Regular cardiac myocyte (primary cell): ENCODE results near the gene SKOR2. TPM values are rescaled to one million over a fixed set of nuclear protein-coding genes. Genes with fewer than 3 reads are reported as not detected.

Experiments
- total RNA-seq: library from RNA; depleted of rRNA; stranded (reverse); fragments of >200 nt; gene quantifications from 2 replicates; pipeline ENCODE4 v1.2.3, GENCODE V29; 2014

SKOR2 gene
- not detected in 2 replicates for total RNA-seq

GRCh38 chr18:47251289-47252120, at the start of gene SKOR2:
TSS of gene SKOR2 (minus strand) at chr18:47251660. CDS start at chr18:47249183, 2,477 bp downstream.

GRCh38 chr18:47175898-47176575, 75.4 kb downstream of the SKOR2 start, which contains the start of gene IER3IP1:
TSS of gene IER3IP1 (minus strand) at chr18:47176364. CDS start at chr18:47176277, 87 bp downstream.

Other genes with a start within 250 kb of the SKOR2 start
- not detected in 2 replicates for gene ELOA2, start 216.0 kb downstream of the SKOR2 start, total RNA-seq
- gene HDHD2, start 101.2 kb downstream of the SKOR2 start, total RNA-seq = 14.7 and 22.8 TPM in 2 replicates
- gene IER3IP1, start 75.3 kb downstream of the SKOR2 start, total RNA-seq = 21.4 and 28.2 TPM in 2 replicates